BLaER1 treated with 17β-estradiol and CSF1 and Interleukin-3, amounts not matched to agents 10 nM and 100 nM (cell line): ENCODE data around the gene EYA4.
A peak's percentile ranks its signal among the peaks of the same experiment; 100 is the strongest.

Source experiments
- H3K27ac ChIP-seq, 11 experiments: shearing (Covaris generic); formaldehyde crosslinking; 2 replicates each; pipeline ENCODE4 v1.8.1; 2022
- H3K27me3 ChIP-seq, 11 experiments: shearing (Covaris generic); formaldehyde crosslinking; 2 replicates each; pipeline ENCODE4 v1.8.1; 2022
- H3K36me3 ChIP-seq, 11 experiments: shearing (Covaris generic); formaldehyde crosslinking; 2 replicates each; pipeline ENCODE4 v1.8.1; 2022
- H3K4me1 ChIP-seq, 10 experiments: shearing (Covaris generic); formaldehyde crosslinking; 2 replicates each; pipeline ENCODE4 v1.8.1; 2022
- H3K4me2 ChIP-seq, 11 experiments: shearing (Covaris generic); formaldehyde crosslinking; 2 replicates each; pipeline ENCODE4 v1.8.1; 2022
- H3K4me3 ChIP-seq, 10 experiments: shearing (Covaris generic); formaldehyde crosslinking; 2 replicates each; pipeline ENCODE4 v1.8.1; 2022
- H3K9ac ChIP-seq, 11 experiments: shearing (Covaris generic); formaldehyde crosslinking; 2 replicates each; pipeline ENCODE4 v1.8.1; 2022
- H3K9me3 ChIP-seq, 11 experiments: shearing (Covaris generic); formaldehyde crosslinking; replicated peaks in 1 of 11; 2 replicates each; pipeline ENCODE4 v1.8.1; 2022
- H4K20me1 ChIP-seq, 11 experiments: shearing (Covaris generic); formaldehyde crosslinking; 2 replicates each; pipeline ENCODE4 v1.8.1; 2022
- Cebpa-rat ChIP-seq, 11 experiments: shearing (Covaris generic); IDR thresholded peaks; 2 replicates each; pipeline ENCODE4 v1.8.1; 2022

EYA4 gene

DNA sequence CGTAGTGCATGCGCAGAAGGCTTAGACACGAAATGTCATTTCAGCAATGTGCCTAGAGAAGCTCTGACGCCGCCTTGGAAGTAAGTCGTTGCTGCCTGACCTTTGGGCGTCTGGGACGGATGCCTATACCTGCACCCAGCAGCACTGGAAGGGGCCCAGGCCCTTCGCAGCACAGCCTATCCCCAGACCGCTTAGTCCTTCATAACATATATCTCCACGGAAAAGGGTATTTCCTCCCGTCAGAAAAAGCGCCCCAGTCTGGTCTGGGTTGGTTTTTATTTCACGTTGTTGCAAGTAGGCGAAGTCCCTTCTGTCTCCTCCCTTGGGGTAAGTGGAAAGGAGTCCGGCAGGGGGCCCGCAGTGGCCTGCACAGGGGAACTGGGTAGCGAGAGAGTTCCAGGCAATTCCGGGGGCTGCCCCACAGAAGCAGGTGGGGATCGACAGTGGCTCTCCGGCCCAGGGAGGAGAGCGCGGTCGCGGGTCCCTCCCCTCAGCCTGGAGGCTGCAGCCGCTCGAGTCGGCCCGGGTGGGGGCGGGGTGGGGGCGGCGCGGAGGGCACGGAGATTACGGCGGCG, 559 bp upstream of the EYA4 start:
- Histone ChIP-seq H3K36me3 (no peaks in the 10 kb centered on the region), H3K27me3 (peaks cover 68 to 91% (median 81%) of the 10 kb centered on the region in 11 experiments), H3K9ac (no peak overlapping the region), H3K27ac (no peak overlapping the region), H4K20me1 (peaks cover 0 to 44% (median 26%) of the 10 kb centered on the region in 11 experiments; a peak in 19 of 22 replicates), H3K4me1 (peaks cover 17 to 25% (median 19%) of the 10 kb centered on the region in 10 experiments), H3K4me3 (peak overlapping the region; percentile 50 to 70 (median 60); a peak in 17 of 20 replicates), H3K4me2 (peak overlapping the region; percentile 88 to 100 (median 95)), H3K9me3 (peaks cover 0 to 6% (median 0%) of the 10 kb centered on the region in 11 experiments; a peak in 1 of 22 replicates)
- no peak for TF ChIP-seq Cebpa-rat (IDR thresholded peaks at IDR 0.05)

DNA sequence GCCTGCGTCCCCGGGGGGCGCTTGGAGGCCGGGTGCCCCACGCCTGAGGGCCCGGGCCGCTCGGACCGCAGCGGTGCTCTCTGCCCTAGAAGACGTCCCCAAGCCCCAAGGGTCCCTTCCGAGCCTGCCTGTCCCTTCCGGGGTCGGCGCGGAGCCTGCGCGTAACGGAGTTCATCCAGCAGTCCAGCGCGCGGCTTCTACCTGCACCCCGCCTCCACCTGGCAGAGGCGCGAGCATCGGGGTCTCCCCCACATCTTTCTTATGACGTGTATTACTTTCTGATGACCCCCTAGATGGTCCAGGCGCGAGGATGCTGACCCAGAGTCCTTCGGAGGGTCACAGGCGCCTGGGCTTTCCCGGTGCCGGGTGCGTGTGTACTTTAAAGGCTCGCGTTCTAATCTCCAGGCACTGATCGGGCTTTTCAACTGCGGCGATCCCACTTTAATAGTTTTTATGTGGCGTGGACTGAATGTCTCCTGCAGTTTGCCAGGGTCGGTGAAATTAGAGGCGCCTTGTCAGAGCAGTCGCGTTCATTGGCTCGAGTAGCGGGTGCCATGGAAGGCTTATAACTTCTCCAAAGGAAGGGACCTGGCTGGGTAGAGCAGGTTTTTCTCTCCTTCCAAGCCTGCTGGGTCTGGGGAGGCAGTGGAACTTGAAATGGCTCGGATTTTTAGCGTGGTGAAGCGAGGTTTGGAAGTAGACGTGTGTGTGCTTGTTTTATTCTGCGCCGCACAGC, 912 bp downstream of the EYA4 start:
- Histone ChIP-seq H3K4me1 (peaks cover 17 to 25% (median 19%) of the 10 kb centered on the region in 10 experiments), H3K4me3 (peak overlapping the region; percentile 50 to 70 (median 60)), H3K27me3 (peaks cover 83 to 100% (median 94%) of the 10 kb centered on the region in 11 experiments), H3K9me3 (peaks cover 0 to 6% (median 0%) of the 10 kb centered on the region in 11 experiments; a peak in 1 of 22 replicates), H3K27ac (no peak overlapping the region), H3K4me2 (peak overlapping the region; percentile 88 to 100 (median 95)), H4K20me1 (peaks cover 0 to 49% (median 26%) of the 10 kb centered on the region in 11 experiments; a peak in 19 of 22 replicates), H3K36me3 (no peaks in the 10 kb centered on the region), H3K9ac (peak overlapping the region in 6 of 11 experiments; percentile 0 to 43 (median 32); a peak in 8 of 22 replicates)
- no peak for TF ChIP-seq Cebpa-rat (IDR thresholded peaks at IDR 0.05)

DNA sequence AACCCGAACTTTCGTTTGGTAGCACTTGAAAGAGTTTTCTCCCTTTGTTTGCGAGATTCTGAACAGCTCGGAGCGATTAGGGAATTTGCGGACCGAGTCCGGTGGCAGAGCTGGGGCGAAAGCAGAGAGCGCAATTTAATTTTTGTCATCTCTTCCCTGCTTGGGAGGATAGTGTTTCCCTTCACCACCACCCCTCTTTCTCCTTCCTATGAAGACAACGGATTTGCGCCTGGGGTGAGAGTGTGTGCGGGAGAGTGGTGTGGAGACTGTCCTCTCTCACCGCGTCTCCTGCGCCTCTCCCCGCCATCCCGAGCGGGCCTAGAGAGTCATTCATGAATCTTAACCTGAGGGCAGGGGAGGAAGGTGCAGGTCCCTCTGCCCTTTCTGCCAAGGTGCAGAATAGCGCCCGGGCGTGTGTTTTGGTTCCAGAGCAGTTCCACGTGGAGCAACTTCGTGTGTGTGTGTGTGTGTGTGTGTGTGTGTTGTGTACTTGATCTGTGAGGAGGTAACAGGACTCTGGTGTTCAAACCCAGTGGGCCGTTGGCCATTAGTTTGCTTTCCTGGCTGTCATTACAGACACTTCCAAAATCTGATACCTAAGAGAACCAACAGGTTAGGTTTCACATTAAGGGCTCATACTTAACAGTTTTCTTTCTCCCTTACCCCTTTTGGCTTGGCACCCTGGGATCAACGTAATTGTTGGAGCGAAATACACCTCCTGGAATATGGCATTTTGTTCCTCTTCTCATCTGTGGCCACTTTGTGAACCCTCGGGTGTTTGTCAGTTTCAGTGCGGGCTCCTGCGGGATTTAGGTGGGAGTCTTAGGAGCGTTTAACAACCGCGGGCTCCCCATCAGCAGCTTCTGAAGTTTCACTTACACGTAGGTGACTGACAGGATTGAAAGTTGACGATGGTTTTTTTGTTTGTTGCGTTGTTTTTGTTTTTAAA, 1.8 kb downstream of the EYA4 start:
- H3K4me2 ChIP-seq = peak overlapping the region; percentile 88 to 100 (median 95)
- H3K9ac ChIP-seq = 0 out of 22 replicates have a peak overlapping the region, but pooled peaks of 1 of the 11 experiments have one; percentile 5
- peaks cover 0 to 6% (median 0%) of the 10 kb centered on the region in 11 experiments; a peak in 1 of 22 replicates for H3K9me3 ChIP-seq
- H3K27ac ChIP-seq = no peak overlapping the region
- no peaks in the 10 kb centered on the region for H3K36me3 ChIP-seq
- H3K4me3 ChIP-seq = peak overlapping the region in 9 of 10 experiments; percentile 50 to 70 (median 60); a peak in 15 of 20 replicates
- peaks cover 91 to 100% (median 94%) of the 10 kb centered on the region in 11 experiments for H3K27me3 ChIP-seq
- no peak for TF ChIP-seq Cebpa-rat (IDR thresholded peaks at IDR 0.05)
- peaks cover 0 to 49% (median 26%) of the 10 kb centered on the region in 11 experiments; a peak in 19 of 22 replicates for H4K20me1 ChIP-seq
- H3K4me1 ChIP-seq = peaks cover 17 to 25% (median 19%) of the 10 kb centered on the region in 10 experiments

DNA sequence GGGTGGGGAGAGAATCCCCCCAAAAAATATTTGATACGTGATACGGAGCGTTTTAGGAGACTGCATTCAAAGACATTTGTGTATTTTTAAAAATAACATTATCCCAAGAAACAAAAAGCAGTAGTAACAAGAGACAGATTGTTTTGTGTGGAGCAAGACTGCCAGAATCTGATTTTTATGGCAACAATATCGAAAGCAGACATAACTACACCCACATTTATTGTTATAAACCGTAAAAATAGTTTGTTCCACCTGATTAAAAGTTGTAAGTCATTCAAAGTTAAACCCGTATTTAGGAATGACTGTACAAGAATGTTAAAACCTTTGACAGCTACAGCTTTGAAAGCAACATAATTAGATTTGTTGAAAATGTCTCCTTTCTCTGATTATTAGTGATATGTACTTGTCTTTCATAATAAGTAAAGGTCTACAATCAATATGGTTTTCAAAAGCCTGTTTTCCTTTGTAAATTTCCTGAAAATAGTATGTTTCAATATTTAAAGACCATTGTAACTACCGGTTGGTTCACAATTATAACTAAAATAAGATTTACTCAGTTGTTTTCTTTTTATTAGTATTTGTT, 2.7 kb downstream of the EYA4 start:
- Histone ChIP-seq H4K20me1 (peaks cover 0 to 49% (median 26%) of the 10 kb centered on the region in 11 experiments; a peak in 19 of 22 replicates), H3K27ac (no peak overlapping the region), H3K27me3 (peaks cover 99 to 100% (median 100%) of the 10 kb centered on the region in 11 experiments), H3K4me2 (peak overlapping the region in 1 of 11 experiments; percentile 100; a peak in 1 of 22 replicates), H3K9ac (no peak overlapping the region), H3K36me3 (no peaks in the 10 kb centered on the region), H3K4me1 (peaks cover 17 to 25% (median 19%) of the 10 kb centered on the region in 10 experiments), H3K4me3 (no peak overlapping the region), H3K9me3 (peaks cover 0 to 6% (median 0%) of the 10 kb centered on the region in 11 experiments; a peak in 1 of 22 replicates)
- TF ChIP-seq Cebpa-rat (IDR thresholded peaks at IDR 0.05) = no peak

DNA sequence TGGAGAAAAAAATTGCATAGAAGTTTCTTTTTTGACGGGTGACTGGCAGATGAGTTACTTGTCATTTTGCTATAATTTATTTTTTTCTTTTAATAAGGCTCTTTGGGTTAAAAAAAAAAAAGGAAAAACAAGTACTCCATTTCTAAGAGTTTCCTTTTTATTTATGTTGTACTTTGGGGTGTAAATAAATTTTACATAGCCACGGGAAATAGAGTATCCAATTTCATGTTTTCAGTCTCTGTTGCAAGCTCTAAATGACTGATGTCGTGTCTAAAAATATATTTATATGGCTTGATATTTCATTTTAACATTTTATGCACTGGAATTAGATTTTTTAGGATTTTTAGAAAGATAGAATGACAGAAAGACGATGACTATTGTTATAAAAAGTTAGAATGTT, 3.4 kb downstream of the EYA4 start:
- peaks cover 97 to 100% (median 100%) of the 10 kb centered on the region in 11 experiments for H3K27me3 ChIP-seq

DNA sequence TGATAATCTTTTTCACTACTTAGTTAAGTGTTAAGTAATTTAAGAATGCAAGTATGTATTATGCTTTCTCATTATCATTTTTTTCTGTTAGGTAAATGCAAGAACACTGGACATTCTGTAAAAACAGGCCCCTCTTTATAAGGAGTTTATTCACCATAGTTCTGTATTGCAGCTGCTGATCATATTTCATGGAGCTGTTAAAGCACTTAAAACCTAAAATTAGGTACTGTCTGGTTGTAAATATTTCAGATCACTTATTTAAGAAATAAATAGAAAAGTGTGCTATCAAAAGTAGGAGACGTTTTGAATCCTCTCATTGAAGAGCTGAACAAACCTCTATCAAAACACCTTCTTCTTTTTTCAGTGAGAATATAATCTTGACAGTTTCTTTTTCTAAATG, 3.9 kb downstream of the EYA4 start:
- Histone ChIP-seq H3K9me3 (peaks cover 0 to 6% (median 0%) of the 10 kb centered on the region in 11 experiments; a peak in 1 of 22 replicates), H3K4me1 (peaks cover 17 to 25% (median 19%) of the 10 kb centered on the region in 10 experiments), H3K9ac (no peak overlapping the region), H3K36me3 (no peaks in the 10 kb centered on the region), H3K27ac (no peak overlapping the region), H3K4me2 (no peak overlapping the region), H3K27me3 (peaks cover 92 to 100% (median 96%) of the 10 kb centered on the region in 11 experiments), H4K20me1 (peaks cover 0 to 49% (median 26%) of the 10 kb centered on the region in 11 experiments; a peak in 19 of 22 replicates), H3K4me3 (no peak overlapping the region)
- no peak for TF ChIP-seq Cebpa-rat (IDR thresholded peaks at IDR 0.05)

More for the DNA sequence above, 3.4 kb downstream of the EYA4 start:
- peaks cover 17 to 25% (median 19%) of the 10 kb centered on the region in 10 experiments for H3K4me1 ChIP-seq
- no peak overlapping the region for H3K27ac ChIP-seq
- TF ChIP-seq Cebpa-rat (IDR thresholded peaks at IDR 0.05) = no peak
- no peak overlapping the region for H3K4me2 ChIP-seq
- peaks cover 0 to 49% (median 26%) of the 10 kb centered on the region in 11 experiments; a peak in 19 of 22 replicates for H4K20me1 ChIP-seq
- H3K4me3 ChIP-seq = no peak overlapping the region
- no peak overlapping the region for H3K9ac ChIP-seq
- peaks cover 0 to 6% (median 0%) of the 10 kb centered on the region in 11 experiments; a peak in 1 of 22 replicates for H3K9me3 ChIP-seq
- no peaks in the 10 kb centered on the region for H3K36me3 ChIP-seq

DNA sequence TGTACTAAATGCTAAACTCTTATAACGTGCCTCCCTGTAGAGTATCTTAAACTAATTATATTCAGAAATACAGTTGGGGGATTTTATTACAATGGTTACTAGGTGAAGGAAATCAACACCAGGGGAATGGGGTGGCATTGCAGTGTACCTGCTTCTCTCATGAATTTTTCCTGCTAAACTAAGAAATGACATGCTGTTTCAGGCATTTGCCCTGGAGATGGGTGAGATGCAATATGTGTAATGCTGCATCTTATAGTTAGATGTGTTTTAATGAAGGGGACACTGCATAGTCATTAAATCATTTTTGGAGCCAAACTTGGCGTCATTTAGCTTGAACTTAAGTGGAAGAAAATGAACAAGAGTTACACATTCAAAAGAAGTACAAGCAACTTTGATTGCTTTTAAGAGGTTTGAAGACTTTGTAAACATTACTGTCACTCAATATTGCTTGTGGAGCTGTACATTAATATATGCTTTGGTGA, 4.3 kb downstream of the EYA4 start:
- Histone ChIP-seq H3K36me3 (no peaks in the 10 kb centered on the region), H3K4me2 (no peak overlapping the region), H3K4me3 (no peak overlapping the region), H3K27ac (no peak overlapping the region), H4K20me1 (peaks cover 0 to 49% (median 26%) of the 10 kb centered on the region in 11 experiments; a peak in 19 of 22 replicates), H3K27me3 (peaks cover 88 to 96% (median 92%) of the 10 kb centered on the region in 11 experiments), H3K9ac (no peak overlapping the region), H3K4me1 (peaks cover 17 to 25% (median 19%) of the 10 kb centered on the region in 10 experiments), H3K9me3 (peaks cover 0 to 3% (median 0%) of the 10 kb centered on the region in 11 experiments; a peak in 1 of 22 replicates)
- TF ChIP-seq Cebpa-rat (IDR thresholded peaks at IDR 0.05) = no peak
